ENCODE results near the gene DNAH2. TPM values are rescaled to one million over a fixed set of nuclear protein-coding genes. Genes with fewer than 3 reads are reported as not detected.

The DNAH2 gene
- total RNA-seq, 1 experiment from 2014 or later, result 2.0 TPM

DNA sequence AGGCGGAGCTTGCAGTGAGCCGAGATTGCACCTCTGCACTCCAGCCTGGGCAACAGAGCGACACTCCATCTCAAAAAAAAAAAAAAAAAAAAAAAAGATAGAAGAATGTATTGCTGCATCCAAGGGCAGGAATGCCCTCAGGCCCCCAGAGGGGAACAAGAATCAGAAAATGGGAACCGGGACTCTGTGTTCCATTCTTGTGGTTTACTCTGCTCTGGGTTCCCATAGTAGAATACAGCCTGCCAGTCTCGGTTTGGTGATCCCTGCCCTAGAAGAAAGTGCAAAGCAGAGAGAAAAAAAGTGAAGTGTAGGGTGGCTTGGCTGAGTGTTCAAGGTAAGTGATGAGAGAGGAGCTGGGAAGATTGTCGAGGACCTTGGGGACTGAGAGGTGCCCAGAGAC lies 89.0 kb downstream of the DNAH2 start:
- H3K4me2 ChIP-seq (ENCODE audit: low read length), result no peak overlapping the region
- H2AFZ ChIP-seq (ENCODE audit: low read depth, low read length, poor library complexity, severe bottlenecking), result no peak overlapping the region
- DNase-seq (ENCODE audit: low read depth, low spot score) (no peak), ATAC-seq (no peak)
- BruUV-seq (replicated peaks), result no TSS peak
- no peaks in the 10 kb centered on the region for H4K20me1 ChIP-seq (ENCODE audit: insufficient read depth)
- ChIA-PET CTCF (no interaction called here), POLR2A (no interaction called here), RAD21 (ENCODE audit: low non-redundant PET in 1 of 2, low total read pairs in 2 of 2, uncharacterized antibody in 2 of 2, unreplicated experiment in 2 of 2) (no interaction called here)
- H3K9ac ChIP-seq (ENCODE audit: low read length), result no peak overlapping the region
- no peaks in the 10 kb centered on the region for H3K79me2 ChIP-seq (ENCODE audit: insufficient read depth, low read length)
- intact Hi-C loops (cut with micrococcal nuclease), result no loop called here
- TF ChIP-seq, protein P1, sequence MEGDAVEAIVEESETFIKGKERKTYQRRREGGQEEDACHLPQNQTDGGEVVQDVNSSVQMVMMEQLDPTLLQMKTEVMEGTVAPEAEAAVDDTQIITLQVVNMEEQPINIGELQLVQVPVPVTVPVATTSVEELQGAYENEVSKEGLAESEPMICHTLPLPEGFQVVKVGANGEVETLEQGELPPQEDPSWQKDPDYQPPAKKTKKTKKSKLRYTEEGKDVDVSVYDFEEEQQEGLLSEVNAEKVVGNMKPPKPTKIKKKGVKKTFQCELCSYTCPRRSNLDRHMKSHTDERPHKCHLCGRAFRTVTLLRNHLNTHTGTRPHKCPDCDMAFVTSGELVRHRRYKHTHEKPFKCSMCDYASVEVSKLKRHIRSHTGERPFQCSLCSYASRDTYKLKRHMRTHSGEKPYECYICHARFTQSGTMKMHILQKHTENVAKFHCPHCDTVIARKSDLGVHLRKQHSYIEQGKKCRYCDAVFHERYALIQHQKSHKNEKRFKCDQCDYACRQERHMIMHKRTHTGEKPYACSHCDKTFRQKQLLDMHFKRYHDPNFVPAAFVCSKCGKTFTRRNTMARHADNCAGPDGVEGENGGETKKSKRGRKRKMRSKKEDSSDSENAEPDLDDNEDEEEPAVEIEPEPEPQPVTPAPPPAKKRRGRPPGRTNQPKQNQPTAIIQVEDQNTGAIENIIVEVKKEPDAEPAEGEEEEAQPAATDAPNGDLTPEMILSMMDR (IDR thresholded peaks at IDR 0.05 in 2 of 3, conservative IDR thresholded peaks at IDR 0.05 in 1 of 3; ENCODE audit: borderline replicate concordance in 1 of 3, insufficient read depth in 1 of 3, low read depth in 2 of 3, low read length in 2 of 3), result no peak
- TF ChIP-seq EZH2 (IDR thresholded peaks at IDR 0.05) (no peak), POLR2AphosphoS5 (IDR thresholded peaks at IDR 0.05; ENCODE audit: low read depth, low read length) (no peak), CEBPB (IDR thresholded peaks at IDR 0.05; ENCODE audit: low read depth) (no peak), CBX3 (IDR thresholded peaks at IDR 0.05; ENCODE audit: low read depth) (no peak), ZNF274 (IDR thresholded peaks at IDR 0.05; ENCODE audit: low read depth, low read length) (no peak), EGR1 (IDR thresholded peaks at IDR 0.05; ENCODE audit: low read depth) (no peak), SRF (IDR thresholded peaks at IDR 0.05; ENCODE audit: low read depth) (no peak), EZH2phosphoT487 (IDR thresholded peaks at IDR 0.05; ENCODE audit: borderline replicate concordance) (no peak), JUND (IDR thresholded peaks at IDR 0.05) (no peak), YY1 (IDR thresholded peaks at IDR 0.05; ENCODE audit: extremely low read depth, insufficient replicate concordance, low read depth, low read length) (no peak)
- TF ChIP-seq, protein P2, sequence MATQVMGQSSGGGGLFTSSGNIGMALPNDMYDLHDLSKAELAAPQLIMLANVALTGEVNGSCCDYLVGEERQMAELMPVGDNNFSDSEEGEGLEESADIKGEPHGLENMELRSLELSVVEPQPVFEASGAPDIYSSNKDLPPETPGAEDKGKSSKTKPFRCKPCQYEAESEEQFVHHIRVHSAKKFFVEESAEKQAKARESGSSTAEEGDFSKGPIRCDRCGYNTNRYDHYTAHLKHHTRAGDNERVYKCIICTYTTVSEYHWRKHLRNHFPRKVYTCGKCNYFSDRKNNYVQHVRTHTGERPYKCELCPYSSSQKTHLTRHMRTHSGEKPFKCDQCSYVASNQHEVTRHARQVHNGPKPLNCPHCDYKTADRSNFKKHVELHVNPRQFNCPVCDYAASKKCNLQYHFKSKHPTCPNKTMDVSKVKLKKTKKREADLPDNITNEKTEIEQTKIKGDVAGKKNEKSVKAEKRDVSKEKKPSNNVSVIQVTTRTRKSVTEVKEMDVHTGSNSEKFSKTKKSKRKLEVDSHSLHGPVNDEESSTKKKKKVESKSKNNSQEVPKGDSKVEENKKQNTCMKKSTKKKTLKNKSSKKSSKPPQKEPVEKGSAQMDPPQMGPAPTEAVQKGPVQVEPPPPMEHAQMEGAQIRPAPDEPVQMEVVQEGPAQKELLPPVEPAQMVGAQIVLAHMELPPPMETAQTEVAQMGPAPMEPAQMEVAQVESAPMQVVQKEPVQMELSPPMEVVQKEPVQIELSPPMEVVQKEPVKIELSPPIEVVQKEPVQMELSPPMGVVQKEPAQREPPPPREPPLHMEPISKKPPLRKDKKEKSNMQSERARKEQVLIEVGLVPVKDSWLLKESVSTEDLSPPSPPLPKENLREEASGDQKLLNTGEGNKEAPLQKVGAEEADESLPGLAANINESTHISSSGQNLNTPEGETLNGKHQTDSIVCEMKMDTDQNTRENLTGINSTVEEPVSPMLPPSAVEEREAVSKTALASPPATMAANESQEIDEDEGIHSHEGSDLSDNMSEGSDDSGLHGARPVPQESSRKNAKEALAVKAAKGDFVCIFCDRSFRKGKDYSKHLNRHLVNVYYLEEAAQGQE (IDR thresholded peaks at IDR 0.05; ENCODE audit: low read depth), result no peak
- TF ChIP-seq, protein P3, sequence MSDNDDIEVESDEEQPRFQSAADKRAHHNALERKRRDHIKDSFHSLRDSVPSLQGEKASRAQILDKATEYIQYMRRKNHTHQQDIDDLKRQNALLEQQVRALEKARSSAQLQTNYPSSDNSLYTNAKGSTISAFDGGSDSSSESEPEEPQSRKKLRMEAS (IDR thresholded peaks at IDR 0.05), result no peak
- no peak overlapping the region for H3K4me3 ChIP-seq (replicated peaks in 1 of 2; ENCODE audit: low read depth in 1 of 2, low read length in 2 of 2)
- H3K27ac ChIP-seq (ENCODE audit: low read depth, low read length), result no peak overlapping the region
- H3K9me2 ChIP-seq (ENCODE audit: insufficient read depth), result no peaks in the 10 kb centered on the region
- peaks cover 9 to 24% of the 10 kb centered on the region in 2 experiments for H3K4me1 ChIP-seq (ENCODE audit: control insufficient read depth in 1 of 2, insufficient read depth in 2 of 2, low read length in 2 of 2)
- H3K27me3 ChIP-seq (ENCODE audit: insufficient read depth, low read length), result no peaks in the 10 kb centered on the region
- no peaks in the 10 kb centered on the region for H3K9me3 ChIP-seq (ENCODE audit: control insufficient read depth in 1 of 2, insufficient read depth in 1 of 2, low read depth in 1 of 2, low read length in 2 of 2)
- no peaks in the 10 kb centered on the region for H3K36me3 ChIP-seq (ENCODE audit: control insufficient read depth in 1 of 2, insufficient read depth in 2 of 2, low read length in 2 of 2)
